ENCODE measurements around the gene AKAP7.
"Not testable (repeated sequence)": the region's sequence is repeated elsewhere in the genome, so short reads cannot be mapped to it uniquely, and the experiment has no call there.

The AKAP7 gene

DNA sequence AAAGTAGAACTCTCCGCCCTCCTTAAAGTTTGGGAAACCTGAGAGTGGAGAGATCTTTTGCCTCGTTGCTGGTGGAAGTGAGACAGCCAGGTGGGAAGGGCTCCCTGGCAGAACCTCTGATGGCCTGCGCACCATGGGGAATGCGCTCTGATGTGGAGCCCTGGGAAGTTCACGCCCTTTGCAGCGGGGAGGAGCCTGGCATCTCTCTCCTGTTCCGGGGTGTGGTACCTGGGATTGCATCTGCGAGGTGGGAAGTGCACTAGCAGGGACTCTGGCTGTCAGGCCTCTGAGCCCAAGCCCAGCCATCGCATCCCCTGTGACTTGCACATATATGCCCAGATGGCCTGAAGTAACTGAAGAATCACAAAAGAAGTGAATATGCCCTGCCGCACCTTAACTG lies 159.8 kb downstream of the AKAP7 start:
- no peak for DNase-seq (ENCODE audit: low spot score)

DNA sequence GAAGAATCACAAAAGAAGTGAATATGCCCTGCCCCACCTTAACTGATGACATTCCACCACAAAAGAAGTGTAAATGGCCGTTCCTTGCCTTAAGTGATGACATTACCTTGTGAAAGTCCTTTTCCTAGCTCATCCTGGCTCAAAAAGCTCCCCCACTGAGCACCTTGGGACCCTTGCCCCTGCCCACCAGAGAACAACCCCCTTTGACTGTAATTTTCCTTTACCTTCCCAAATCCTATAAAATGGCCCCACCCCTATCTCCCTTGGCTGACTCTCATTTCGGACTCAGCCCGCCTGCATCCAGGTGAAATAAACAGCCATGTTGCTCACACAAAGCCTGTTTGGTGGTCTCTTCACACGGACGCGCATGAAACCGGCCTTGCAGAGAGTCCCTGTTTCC lies 165.6 kb downstream of the AKAP7 start:
- not testable (repeated sequence) for DNase-seq (ENCODE audit: low spot score)

DNA sequence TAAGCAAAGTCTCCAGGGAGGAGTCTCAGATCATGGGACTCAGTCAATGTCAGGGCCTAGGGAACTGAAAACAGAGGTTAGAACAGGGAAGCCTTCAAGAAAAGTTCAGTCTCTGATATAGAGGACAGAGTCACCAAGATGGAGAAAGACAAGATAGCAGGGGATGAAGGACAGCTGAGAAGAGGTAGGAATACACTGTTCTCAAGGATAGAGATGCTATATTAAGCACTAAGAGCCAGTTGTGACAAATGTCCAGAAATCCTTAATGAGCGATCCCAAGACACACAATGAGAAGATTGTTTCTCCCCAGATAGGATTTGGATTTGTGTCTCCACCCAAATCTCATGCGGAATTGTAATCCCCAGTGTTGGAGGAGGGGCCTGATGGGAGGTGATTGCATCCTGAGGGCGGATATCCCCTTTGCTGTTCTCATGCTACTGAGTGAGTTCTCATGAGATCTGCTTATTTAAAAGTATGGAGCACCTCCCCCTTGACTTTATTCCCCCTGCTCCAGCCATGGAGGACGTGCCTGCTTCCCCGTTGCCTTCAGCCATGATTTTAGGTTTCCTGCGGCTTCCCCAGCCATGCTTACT lies 168.2 kb downstream of the AKAP7 start:
- no peak for DNase-seq (ENCODE audit: low spot score)

DNA sequence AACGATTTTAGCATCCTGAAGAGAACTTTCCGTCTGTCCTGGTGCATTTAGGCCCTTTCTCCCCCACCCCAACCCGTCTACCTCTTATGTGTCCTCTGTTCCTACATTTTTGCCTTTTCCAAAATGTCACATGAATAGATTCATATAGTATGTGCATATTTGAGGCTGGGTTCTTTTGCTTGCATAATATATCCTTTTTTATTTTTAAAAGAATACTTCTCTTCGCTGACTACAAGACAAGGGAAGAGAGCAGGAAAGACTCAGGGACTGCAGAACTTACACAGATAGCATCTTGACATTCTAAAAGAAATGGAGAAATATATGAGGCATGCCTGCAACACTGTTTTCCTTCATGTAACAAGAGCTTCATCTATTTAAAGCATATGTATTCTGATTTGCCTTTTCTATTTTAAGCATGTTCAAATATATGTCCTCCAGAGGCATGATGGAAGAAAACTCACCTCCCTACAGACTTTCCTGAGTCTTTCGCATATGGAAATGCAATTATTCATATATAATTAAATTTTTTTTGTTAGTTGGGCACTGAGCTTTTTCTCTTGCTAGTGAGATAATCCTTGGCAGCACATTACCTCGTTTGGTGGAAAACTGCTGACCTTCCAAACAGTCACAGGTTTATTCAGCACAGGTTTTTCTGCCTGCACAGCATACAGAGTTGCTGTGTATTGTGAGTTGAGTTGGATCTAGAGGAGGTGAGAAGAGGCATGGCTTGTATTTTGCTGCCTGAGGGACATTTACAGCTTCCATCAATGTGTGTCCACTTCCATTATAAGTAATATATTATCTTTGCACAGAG lies 170.0 kb downstream of the AKAP7 start:
- no peak for DNase-seq (ENCODE audit: low spot score)

DNA sequence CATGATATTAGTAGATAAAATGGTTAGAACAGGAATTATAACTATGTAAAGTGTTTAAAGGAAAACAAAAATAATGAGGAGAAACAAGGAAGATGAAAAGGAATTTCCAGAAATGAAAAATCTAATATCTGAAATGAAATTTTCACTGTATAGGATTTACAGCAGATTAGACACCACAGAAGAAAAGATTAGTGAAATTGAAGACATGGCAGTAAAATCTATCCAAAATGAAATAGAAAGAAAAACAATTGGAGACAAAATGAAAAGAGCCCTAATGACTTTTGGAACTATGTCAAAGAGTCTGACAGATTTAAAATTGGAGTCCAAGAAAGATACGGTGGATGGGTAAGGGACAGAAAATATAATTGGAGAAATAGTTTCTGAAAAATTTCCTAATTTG lies 174.2 kb downstream of the AKAP7 start:
- DNase-seq (ENCODE audit: low spot score), result no peak

DNA sequence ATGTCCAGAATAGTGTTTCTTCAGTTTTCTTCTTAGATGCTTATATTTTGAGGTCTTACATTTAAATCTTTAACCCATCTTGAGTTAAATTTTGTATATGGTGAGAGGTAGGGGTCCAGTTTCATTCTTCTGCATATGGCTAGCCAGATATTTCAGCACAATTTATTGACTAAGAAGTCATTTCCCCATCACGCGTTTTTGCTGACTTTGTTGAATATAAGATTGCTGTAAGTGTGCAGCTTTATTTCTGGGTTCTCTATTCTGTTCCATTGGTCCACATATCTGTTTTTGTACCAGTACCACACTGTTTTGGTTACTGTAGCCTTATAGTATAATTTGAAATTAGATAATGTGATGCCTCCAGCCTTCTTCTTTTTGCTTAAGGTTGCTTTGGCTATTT lies 179.6 kb downstream of the AKAP7 start:
- no peak for DNase-seq (ENCODE audit: low spot score)

GRCh38 chr6:131316654-131317053 lies 181.4 kb downstream of the AKAP7 start:
- no peak for DNase-seq (ENCODE audit: low spot score)

GRCh38 chr6:131317516-131317915 lies 182.2 kb downstream of the AKAP7 start:
- no peak for DNase-seq (ENCODE audit: low spot score)

GRCh38 chr6:131321589-131321988 lies 186.3 kb downstream of the AKAP7 start:
- no peak for DNase-seq (ENCODE audit: low spot score)

DNA sequence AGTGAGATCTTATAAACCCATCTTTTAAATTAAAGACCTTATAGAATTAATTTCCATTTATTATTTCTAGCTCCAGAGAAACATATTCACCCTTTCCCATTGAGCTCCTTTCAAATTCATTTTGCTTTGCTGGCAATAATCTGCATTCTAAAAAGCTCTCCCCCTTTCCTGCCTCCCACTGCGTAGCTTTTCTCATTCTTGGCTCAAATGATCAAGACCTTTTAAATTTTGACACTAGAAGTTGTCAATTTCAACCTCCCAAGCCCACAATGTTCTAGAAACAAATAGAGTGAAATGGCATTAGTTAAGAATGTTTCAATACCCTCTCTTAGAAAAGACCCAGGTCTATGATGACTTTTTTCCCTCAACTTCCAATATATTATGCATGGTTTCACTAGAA lies 186.9 kb downstream of the AKAP7 start:
- DNase-seq (ENCODE audit: low spot score), result no peak

GRCh38 chr6:131325669-131326068 lies 190.4 kb downstream of the AKAP7 start:
- not testable (repeated sequence) for DNase-seq (ENCODE audit: low spot score)

DNA sequence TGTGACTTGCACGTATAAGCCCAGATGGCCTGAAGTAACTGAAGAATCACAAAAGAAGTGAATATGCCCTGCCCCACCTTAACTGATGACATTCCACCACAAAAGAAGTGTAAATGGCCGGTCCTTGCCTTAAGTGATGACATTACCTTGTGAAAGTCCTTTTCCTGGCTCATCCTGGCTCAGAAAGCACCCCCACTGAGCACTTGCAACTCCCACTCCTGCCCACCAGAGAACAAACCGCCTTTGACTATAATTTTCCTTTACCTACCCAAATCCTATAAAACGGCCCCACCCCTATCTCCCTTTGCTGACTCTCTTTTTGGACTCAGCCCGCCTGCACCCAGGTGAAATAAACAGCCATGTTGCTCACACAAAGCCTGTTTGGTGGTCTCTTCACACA lies 193.5 kb downstream of the AKAP7 start:
- DNase-seq (ENCODE audit: low spot score), result not testable (repeated sequence)

DNA sequence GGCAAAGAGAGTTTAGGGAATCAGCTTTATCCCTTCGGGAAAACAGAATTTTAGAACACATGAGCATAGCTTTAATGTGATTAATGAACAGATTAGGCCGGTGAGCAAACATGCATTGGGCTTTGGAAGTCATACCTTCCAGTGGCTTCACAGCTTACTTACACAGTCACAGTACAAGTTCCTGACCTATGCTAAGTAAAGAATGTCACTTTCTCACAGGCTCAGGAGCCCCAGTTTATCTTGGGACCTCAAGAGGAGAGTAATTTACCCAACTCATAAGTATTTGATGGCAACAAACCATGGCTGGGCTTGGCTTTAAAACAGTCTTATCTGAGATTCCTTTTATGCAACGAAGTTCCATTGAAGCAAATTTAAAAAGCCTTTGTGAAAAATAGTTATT lies 195.9 kb downstream of the AKAP7 start:
- no peak for DNase-seq (ENCODE audit: low spot score)

GRCh38 chr6:131331873-131332781 lies 196.9 kb downstream of the AKAP7 start:
- DNase-seq (ENCODE audit: low spot score), result no peak

Measured in HuH-7.5 (cell line).